GM18505 (cell line): ENCODE measurements around the gene ST3GAL4.
"Not testable (repeated sequence)": the region's sequence is repeated elsewhere in the genome, so short reads cannot be mapped to it uniquely, and the experiment has no call there.

ENCODE experiments used
- ATAC-seq: cut with Tn5 transposase; IDR thresholded peaks from one replicate; pipeline ENCODE4 v1.9.1; 2021; ENCODE audit not compliant: unreplicated experiment
- POLR2A ChIP-seq: IDR thresholded peaks from 4 replicates; pipeline ENCODE4 v1.6.1; 2011; ENCODE audit warnings: borderline replicate concordance; ENCODE audit not compliant: insufficient read depth, insufficient read length; ENCODE audit errors: extremely low read depth

ST3GAL4 gene

DNA sequence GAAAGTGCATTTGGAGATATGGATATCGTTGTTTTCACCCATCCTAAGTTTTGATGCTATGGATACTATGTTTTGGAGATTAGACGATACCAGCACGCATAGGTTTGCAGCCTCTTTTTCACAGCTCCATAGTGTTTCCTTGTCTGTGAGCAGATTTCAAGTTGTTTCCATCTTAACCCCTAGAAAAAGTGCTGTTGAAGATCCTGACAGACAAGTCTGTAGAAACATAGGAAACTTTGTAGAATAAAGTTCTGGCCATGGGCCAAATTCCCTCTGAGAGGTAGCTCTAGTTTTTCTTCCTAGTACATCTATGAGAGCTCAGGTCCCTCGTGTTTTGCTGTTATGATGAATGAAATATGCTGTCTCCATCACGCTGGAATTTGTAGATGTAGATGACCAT is 32.4 kb downstream of the ST3GAL4 start:
- no peak for ATAC-seq
- TF ChIP-seq POLR2A = no peak

DNA sequence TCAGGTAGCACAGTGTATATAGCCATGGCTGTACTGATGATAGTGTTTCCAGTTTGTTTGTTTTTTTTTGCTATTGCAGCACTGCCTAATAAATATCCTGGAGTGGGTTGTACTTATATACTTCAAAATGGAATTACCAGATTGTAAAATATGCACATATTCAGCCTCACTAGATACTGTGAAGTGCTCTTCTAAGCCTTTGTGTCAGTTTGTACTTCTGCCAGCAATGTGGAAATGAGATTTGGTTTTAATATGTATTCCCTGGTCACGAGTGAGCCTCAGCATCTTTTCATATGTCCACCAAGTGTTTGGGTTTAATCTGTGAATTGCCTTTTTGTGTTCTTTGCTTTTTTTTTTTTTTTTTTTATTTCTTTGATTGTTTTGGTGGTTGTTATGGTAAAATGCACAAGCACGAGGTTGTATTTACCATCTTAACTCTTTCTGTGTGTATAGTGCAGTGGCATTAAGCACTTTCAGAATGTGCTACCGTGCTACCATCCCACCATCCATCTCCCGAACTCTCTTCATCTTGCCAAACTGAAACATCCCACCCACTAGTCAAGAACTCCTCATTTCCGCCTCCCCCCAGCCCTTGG is 34.9 kb downstream of the ST3GAL4 start:
- ATAC-seq = no peak

DNA sequence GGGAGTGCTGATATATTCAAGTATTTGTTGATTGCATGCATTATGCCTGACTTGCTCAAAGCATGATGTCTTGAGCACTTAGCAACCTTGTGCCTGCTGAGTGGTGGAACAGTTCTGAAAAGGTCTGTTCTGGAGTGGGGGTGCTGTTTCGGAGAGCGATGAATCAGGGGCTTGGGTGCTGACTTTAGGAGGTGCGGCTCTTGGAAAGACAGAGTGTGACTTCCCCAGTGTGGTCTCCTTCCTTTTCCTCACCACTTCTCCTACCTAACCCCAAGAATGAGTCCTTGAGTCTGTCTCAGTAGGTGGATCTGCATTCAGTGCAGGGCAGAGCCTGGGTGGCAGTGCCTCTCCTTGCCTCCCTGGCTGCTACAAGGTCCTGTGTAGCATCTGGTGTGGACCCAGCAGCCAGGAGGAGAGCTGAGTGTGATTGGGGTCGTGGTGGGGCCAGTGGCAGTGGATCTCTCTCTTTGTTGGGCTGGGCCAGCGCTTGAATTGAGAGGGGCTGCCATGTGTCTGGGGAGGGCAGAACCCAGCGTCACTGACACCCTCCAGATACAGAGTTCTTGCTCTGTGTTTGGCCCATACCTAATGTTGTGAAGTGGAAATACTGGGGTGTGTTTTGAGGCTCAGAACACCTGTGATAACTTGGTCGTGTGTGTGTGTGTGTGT is 35.9 kb downstream of the ST3GAL4 start:
- TF ChIP-seq POLR2A = no peak
- ATAC-seq = no peak

More for the DNA sequence above, 34.9 kb downstream of the ST3GAL4 start:
- no peak for TF ChIP-seq POLR2A

DNA sequence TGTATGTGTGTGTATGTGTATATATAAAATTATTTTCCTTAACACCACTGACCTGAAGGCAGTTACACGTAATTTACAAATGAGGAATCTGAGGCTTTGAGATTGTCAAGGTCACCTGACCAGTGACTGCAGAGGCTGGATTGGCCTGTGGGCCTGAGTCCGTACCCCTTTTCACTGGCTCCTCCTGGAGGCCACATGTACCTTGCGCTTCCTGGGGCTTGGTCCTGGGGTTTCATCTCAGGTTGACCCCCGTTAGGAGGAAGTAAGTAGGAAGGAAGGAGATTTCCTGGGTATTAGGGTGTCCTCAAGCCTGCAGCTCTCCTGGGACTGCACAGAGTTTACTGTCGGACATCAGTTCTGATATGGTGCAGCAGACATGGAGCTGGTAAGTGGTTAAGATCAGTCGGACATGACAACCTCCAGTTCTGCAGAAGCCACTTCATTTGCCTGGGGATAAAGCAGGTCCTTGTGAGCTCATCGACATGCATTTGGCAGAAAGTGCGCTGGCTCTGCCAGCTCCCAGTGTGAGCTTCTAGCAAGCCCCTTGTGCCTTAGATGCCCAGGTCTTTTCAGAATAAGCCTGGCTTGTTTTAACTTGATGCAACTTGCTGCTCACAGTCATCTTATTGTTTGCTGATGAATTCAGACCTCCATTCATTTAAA is 36.6 kb downstream of the ST3GAL4 start:
- TF ChIP-seq POLR2A = no peak
- peak; percentile 58 for ATAC-seq

DNA sequence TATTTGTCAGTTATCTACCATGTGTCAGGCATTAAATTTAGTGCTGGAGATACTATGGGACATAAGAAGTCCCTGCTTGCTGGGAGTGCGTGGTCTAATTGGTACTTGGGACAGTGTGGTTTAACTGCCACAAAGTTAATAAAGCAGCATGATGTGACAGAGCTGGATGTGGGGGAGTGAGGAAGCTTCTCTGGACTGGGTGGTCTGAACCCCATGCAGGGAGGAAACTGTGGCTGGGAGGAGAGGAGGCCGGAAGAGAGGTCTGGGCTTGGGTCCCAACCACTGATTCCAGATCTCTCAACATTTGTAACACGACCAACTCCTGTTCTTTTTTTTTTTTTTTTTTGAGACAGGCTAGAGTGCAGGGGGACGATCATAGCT is 37.1 kb downstream of the ST3GAL4 start:
- no peak for ATAC-seq
- no peak for TF ChIP-seq POLR2A

DNA sequence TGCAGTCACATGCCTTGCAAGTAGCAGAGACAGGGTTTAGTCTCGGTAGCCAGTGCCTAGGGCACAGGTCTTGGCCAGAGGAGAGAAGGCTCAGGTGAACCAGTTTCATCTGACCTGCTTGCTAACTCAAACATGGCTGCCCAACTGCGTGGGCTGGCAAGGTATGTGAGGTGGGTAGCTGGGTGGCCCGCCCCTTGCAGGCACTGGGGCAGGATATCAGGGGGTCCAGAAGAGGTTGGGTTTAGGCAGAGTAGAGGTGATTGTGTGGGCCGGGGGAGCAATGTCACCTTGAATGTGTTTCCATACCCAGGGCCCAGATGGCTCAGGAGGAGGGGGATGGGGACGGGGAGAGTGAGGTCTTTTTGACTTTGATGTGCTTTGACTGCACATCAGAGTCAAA is 37.7 kb downstream of the ST3GAL4 start:
- no peak for TF ChIP-seq POLR2A
- ATAC-seq = no peak

DNA sequence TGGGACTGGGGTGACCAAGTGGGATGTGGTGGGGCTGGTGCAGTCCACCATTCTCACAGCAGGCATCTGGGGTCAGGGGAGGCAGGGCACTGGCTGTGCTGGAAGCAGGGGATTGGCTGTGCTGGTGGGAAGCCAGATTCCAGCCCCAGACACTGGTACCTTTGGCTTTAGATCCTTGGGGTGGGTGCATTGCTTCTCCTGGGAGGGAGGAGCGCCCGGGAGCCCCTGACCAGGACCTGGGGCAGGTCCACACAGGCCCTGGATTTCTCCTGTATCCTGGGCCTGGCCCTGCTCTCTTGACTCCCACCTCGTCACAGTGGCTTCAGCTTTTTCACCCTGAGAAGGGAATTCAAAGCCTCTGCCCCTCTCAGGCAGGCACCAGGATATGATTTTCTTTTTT is 38.5 kb downstream of the ST3GAL4 start:
- TF ChIP-seq POLR2A = no peak
- no peak for ATAC-seq

DNA sequence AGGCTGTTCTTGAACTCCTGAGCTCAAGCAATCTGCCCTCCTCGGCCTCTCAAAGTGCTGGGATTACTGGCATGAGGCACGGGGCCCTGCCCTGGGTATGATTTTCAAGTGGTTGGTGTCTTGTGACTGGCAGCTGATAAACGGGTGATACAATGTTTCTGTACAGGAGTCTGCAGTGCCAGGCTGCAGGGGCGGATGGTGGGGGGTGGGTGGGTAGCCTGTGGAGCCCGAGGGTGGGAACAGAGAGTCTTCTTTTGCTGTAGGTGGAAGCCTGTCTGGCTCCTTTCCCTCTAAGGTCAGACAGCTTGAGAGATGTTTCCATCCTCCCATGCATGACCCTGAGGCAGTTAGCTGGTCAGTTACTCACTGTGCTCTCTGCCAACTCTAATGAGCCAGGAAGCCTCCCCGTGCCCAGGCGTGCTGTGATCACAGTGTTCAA is 39.2 kb downstream of the ST3GAL4 start:
- ATAC-seq = not testable (repeated sequence)

DNA sequence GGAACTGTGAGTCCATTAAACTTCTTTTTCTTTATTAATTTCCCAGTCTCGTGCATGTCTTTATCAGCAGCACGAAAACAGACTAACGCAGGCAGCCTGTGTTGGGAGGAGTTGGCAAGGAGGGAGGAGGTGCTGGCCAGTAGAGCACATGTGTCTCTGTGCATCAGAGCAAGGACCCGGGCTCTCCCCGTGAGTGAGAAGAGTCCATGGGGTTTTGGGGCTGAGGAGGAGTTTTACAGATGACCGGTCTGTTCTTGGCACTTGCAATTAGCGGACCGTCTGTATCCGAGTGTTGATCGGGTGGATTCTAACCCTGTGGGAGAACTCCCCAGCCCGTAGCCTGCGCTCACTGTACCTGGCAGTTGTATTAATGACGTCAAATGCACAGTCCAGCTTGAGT is 40.3 kb downstream of the ST3GAL4 start:
- not testable (repeated sequence) for ATAC-seq

DNA sequence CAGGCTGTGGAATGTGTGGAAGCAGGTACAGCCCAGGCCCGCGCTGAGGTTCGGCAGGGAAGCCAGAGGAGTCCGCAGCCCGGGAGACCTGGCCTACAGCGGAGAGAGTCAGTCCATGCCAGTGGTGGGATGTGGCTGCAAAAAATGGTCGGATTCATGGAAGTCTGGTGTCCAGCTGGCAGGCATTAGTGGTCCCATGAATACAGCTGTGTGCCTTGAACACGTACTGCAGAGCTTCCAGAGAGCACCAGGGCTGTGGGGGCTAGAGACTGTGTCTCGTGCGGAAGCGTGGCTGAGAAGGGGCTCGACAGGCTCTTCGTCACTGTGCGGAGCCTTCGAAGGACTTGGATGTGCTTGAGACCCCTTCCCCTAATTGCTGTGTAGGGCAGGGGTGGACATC is 40.8 kb downstream of the ST3GAL4 start:
- not testable (repeated sequence) for ATAC-seq

DNA sequence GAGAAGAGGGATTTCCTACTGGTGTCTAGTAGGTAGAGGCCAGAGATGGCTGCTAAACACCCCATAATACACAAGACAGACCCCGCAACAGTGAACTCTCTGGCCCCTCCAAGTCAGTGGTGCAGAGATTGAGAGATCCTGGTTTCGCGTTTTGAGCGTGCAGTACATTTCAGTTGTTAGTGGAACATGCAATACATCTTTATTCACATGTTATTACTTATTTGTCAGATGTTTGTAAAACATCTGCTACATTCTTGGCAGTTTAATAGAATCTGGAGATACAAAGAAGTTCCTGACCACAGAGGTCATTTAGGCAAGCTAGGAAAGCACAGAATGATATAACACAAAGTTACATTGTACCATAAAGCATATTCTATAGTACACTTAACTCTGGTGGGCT is 41.5 kb downstream of the ST3GAL4 start:
- ATAC-seq = no peak
- TF ChIP-seq POLR2A = no peak

DNA sequence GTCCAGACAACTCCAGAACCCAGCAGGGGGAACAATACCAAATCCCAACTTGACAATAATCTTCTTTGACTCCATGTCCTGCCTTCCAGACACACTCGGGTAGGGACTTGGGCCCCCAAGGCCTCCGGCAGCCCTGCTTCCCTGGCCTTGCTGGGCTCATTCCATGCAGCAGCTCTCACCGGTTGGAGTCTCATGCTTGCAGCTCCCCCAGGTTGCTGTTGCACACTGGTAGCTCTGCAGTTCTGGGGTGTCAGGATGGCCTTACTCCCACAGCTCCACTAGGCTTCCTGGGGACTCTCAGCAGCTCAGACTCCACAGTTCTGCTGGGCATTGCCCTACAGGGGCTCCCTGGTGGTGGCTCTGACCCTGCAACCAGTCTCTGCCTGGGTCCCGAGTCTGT is 42.8 kb downstream of the ST3GAL4 start:
- no peak for ATAC-seq
- TF ChIP-seq POLR2A = no peak

DNA sequence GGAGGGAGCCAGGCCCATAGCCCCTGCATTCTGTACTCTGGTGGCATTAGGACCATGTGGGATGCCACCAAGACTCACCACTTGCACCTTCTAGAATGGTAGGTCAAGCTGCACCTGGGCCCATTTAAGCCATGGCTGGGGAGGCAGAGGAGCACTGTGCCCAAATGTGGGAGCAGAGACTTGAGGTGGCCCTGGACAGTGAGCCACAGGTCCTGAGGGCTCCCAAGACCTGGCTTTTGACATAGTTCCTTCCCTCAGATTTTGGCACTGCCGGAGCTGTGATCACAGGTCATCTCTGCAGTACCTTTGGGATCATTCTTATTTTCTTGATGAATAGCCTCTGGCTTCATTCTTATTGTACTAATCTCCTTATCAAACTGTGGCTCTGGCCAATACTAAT is 43.2 kb downstream of the ST3GAL4 start:
- no peak for ATAC-seq
- no peak for TF ChIP-seq POLR2A

DNA sequence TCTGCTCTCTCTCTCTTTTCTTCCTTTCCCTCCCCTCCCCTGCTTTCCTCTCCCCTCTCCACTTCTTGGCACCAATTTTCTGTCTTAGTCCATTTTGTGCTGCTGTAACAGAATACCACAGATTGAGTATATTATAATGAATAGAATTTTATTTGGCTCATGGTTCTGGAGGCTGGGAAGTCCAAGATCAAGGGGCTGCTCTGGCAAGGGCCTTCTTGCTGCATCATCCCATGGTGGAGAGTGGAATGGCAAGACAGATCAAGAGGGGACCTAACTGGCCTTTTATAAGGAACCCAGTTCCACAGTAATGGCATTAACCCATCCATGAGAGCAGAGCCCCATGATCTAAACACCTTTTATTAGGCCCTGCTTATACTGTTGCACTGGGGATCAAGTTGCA is 44.5 kb downstream of the ST3GAL4 start:
- TF ChIP-seq POLR2A = no peak
- no peak for ATAC-seq

DNA sequence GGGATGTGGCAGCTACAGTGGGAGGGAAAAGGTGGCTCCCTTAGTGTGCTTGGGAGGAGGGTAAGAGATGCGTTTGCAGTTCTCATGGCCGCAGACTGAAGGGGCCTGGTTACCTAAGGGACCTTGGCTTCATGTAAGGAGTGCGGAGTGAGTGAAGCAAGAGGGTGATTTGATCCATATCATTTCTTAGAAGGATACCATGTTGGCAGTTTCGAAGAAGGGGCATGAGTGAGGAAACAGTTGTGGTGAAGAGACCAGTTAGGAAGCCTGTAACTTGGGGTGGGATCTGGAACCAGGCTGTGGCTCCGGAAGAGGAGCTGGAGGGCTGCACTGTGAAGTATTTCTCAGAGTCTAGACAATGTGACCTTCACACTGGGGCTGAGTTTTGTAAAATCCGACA is 45.0 kb downstream of the ST3GAL4 start:
- no peak for ATAC-seq
- TF ChIP-seq POLR2A = no peak

DNA sequence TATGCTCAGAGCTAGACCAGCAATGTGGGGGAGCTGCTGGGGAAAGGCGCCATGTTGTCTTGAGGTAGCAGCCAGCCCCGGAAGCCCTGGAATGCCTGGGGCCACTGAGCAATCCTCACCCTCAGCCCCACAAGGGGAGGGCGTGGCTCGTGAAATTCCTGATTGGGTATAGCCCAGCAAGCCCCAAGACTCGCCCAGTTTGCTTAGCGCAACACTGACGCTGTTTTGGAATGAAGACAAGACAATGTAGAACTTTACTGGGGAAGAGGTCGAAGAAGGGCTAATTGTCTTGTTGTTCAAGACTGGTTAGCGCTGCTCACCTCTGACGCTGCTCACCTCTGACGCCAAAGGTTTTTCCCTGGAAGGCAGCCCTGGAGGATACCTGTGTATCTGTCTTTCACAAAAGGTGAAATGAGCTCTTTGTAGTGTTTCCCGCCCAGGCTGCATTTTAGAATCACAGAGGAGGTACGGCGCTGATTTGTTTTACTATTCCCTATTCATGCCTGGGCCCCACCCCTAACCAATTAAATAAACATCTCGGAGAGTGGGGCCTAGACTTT is 47.6 kb downstream of the ST3GAL4 start:
- TF ChIP-seq POLR2A = no peak
- ATAC-seq = no peak
